ENCODE measurements around the gene TRIM75.

GRCh38 chr4:165009493-165010227 is 44.0 kb upstream of the TRIM75 start:
- no peak for TF ChIP-seq CTCF (IDR thresholded peaks at IDR 0.05)
- TF ChIP-seq ZFX (IDR thresholded peaks at IDR 0.05; ENCODE audit: borderline replicate concordance): no peak
